Skeletal muscle satellite cell (primary cell): ENCODE measurements around the gene GPS2.

Experiments
- H3K27me3 ChIP-seq: 2 replicates; pipeline ENCODE4 v1.7.0; 2013; ENCODE audit warnings: low read length; ENCODE audit not compliant: control insufficient read depth, insufficient read depth
- H3K36me3 ChIP-seq: 2 replicates; pipeline ENCODE4 v1.7.0; 2013; ENCODE audit warnings: mild to moderate bottlenecking, control low read depth, low read length; ENCODE audit not compliant: insufficient read depth
- H3K4me1 ChIP-seq: 2 replicates; pipeline ENCODE4 v1.7.0; 2013; ENCODE audit warnings: low read length; ENCODE audit not compliant: control insufficient read depth, insufficient read depth
- H3K4me2 ChIP-seq: 2 replicates; pipeline ENCODE4 v1.7.0; 2013; ENCODE audit warnings: mild to moderate bottlenecking, low read length
- H3K4me3 ChIP-seq: 2 replicates; pipeline ENCODE4 v1.7.0; 2013; ENCODE audit warnings: low read length
- H3K9ac ChIP-seq: 2 replicates; pipeline ENCODE4 v1.7.0; 2013; ENCODE audit warnings: mild to moderate bottlenecking, low read depth, low read length, moderate library complexity
- H3K9me3 ChIP-seq: replicated peaks from 2 replicates; pipeline ENCODE4 v1.7.0; 2013; ENCODE audit warnings: mild to moderate bottlenecking, control low read depth, low read length

The GPS2 gene

DNA sequence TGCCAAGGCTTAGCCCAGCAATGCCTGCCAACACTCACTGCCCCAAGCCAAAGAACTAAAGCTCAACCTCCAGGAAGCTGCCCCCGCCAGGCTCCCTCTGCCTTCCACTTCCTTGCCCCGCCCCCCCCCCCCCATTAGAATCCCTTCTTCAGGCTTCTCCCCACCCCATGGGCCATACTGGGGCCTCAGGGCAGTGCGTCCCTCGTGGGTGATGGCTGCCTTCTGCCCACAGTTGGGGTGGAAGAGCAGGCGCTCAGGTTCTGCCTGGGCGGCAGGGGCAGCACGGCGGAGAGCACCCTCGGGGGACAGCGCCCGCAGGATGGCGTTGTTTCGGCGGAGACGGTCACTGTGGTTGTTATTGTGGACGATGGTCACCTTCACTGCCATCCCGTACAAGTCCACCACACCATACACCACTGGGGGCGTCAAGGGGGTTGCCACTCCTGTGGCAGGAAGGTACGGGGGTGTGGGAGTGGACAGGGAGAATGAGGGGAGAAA is 9.9 kb upstream of the GPS2 start:
- Histone ChIP-seq H3K9ac (no peak overlapping the region), H3K27me3 (no peaks in the 10 kb centered on the region), H3K9me3 (no peaks in the 10 kb centered on the region), H3K36me3 (peaks cover 52% of the 10 kb centered on the region), H3K4me2 (no peak overlapping the region), H3K4me1 (peaks cover 10% of the 10 kb centered on the region), H3K4me3 (no peak overlapping the region)

DNA sequence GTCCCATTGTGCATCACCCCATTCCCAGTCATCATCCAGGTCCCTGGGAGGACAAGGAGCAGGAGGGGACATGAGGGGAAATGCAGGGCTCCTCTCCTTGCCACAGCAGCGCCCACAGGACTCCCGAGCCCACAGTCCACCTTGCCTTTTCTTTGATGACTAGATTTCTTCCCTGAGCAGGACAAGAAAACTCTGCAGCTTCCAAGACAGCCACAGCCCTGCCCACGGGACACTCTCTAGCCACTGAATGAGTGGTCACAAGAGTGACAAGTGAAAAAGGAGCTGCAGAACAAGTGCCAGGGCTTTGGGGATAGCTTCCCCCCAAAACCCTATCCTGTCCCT is 9.2 kb upstream of the GPS2 start:
- no peaks in the 10 kb centered on the region for H3K27me3 ChIP-seq
- H3K9ac ChIP-seq, result no peak overlapping the region

GRCh38 chr17:7323731-7324437 is 8.7 kb upstream of the GPS2 start:
- H3K9ac ChIP-seq, result no peak overlapping the region
- peaks cover 56% of the 10 kb centered on the region for H3K36me3 ChIP-seq
- no peaks in the 10 kb centered on the region for H3K9me3 ChIP-seq
- no peak overlapping the region for H3K4me3 ChIP-seq
- H3K4me1 ChIP-seq, result peaks cover 10% of the 10 kb centered on the region
- no peak overlapping the region for H3K4me2 ChIP-seq
- no peaks in the 10 kb centered on the region for H3K27me3 ChIP-seq

More for the DNA sequence above, 9.2 kb upstream of the GPS2 start:
- no peak overlapping the region for H3K4me3 ChIP-seq
- peaks cover 10% of the 10 kb centered on the region for H3K4me1 ChIP-seq
- H3K4me2 ChIP-seq, result no peak overlapping the region
- peaks cover 52% of the 10 kb centered on the region for H3K36me3 ChIP-seq
- no peaks in the 10 kb centered on the region for H3K9me3 ChIP-seq

DNA sequence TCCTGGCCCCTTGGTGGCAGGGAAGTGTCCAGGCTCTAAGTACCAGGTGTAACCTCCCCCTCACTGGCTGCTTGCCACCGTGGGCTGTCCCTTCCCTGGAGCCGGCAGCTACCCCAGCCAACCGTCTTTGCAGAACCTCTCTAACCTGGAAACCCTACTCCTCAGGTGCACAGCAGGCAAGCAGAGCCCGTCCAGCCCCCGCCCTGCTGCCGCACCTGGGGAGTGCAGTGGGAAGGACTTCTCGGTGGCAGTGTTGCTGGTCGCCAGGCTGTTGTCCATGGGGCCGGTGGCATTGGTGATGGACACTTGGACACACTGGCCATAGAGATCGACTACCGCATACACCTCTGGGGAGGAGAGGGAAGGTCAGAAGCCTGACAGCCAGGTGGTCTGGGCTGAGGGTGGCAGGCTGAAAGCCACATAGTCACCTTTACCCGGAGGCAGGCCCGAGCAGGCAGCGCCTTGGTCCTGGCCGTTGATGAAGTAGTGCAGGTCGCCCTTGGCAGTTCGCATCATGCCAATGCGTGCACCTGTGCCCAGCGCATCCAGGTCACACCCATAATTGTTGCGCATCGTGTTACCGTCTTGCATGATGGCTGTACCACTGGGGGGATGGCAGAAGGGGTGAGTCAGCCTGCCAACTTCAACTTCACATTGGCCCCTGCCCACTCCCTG is 7.5 kb upstream of the GPS2 start:
- H3K36me3 ChIP-seq, result peaks cover 65% of the 10 kb centered on the region
- no peaks in the 10 kb centered on the region for H3K27me3 ChIP-seq
- no peak overlapping the region for H3K9ac ChIP-seq

GRCh38 chr17:7321466-7321865 is 6.3 kb upstream of the GPS2 start:
- Histone ChIP-seq H3K4me1 (no peaks in the 10 kb centered on the region), H3K4me2 (no peak overlapping the region), H3K9ac (no peak overlapping the region), H3K4me3 (no peak overlapping the region), H3K9me3 (no peaks in the 10 kb centered on the region), H3K27me3 (no peaks in the 10 kb centered on the region), H3K36me3 (peaks cover 68% of the 10 kb centered on the region)

More for the DNA sequence above, 7.5 kb upstream of the GPS2 start:
- no peak overlapping the region for H3K4me3 ChIP-seq
- no peaks in the 10 kb centered on the region for H3K9me3 ChIP-seq
- no peak overlapping the region for H3K4me2 ChIP-seq
- H3K4me1 ChIP-seq, result peaks cover under 1% of the 10 kb centered on the region

GRCh38 chr17:7318121-7318860 is 3.1 kb upstream of the GPS2 start:
- Histone ChIP-seq H3K9me3 (no peaks in the 10 kb centered on the region), H3K4me3 (no peak overlapping the region), H3K27me3 (no peaks in the 10 kb centered on the region), H3K4me1 (peaks cover 20% of the 10 kb centered on the region), H3K4me2 (no peak overlapping the region), H3K36me3 (peaks cover 55% of the 10 kb centered on the region), H3K9ac (no peak overlapping the region)

DNA sequence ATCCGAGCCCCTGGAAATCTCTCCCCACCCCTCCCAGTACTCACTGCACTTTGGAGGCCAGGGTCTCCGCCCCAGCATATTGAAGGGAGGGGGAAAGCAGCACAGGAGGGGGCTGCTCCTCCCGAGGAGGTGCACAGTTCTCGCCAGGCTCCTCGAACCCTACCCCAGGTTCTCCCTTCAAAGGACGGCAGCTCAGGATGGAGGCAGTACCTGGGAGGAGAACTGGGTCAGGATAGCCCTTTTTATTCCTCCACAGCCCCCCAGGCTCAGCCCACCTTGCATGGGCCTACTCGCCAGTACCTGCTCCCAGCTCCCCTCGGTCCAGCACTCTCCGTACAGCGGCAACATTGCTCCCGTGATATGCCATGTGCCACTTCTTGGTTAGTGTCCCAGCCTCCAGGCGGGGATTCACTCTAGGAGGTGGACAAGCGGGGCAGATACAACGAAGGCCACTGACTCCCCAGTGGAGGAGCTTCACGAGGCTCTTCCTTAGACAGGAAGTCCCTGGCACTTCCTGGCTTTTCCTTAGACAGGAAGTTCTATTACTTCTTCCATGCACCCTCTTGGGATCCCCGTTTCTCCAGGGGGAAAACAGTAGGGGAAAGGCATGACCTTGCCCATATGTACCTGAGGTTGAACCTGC is 2.1 kb upstream of the GPS2 start:
- Histone ChIP-seq H3K27me3 (no peaks in the 10 kb centered on the region), H3K36me3 (peaks cover 55% of the 10 kb centered on the region), H3K4me1 (peaks cover 26% of the 10 kb centered on the region), H3K9me3 (no peaks in the 10 kb centered on the region), H3K4me2 (no peak overlapping the region), H3K4me3 (no peak overlapping the region), H3K9ac (no peak overlapping the region)

GRCh38 chr17:7315570-7316235 is 543 bp upstream of the GPS2 start:
- peak overlapping the region; percentile 87 for H3K4me2 ChIP-seq
- H3K36me3 ChIP-seq, result peaks cover 60% of the 10 kb centered on the region
- H3K9ac ChIP-seq, result peak overlapping the region; percentile 92
- H3K9me3 ChIP-seq, result no peaks in the 10 kb centered on the region
- peak overlapping the region; percentile 79 for H3K4me3 ChIP-seq
- H3K4me1 ChIP-seq, result peaks cover 28% of the 10 kb centered on the region
- no peaks in the 10 kb centered on the region for H3K27me3 ChIP-seq

DNA sequence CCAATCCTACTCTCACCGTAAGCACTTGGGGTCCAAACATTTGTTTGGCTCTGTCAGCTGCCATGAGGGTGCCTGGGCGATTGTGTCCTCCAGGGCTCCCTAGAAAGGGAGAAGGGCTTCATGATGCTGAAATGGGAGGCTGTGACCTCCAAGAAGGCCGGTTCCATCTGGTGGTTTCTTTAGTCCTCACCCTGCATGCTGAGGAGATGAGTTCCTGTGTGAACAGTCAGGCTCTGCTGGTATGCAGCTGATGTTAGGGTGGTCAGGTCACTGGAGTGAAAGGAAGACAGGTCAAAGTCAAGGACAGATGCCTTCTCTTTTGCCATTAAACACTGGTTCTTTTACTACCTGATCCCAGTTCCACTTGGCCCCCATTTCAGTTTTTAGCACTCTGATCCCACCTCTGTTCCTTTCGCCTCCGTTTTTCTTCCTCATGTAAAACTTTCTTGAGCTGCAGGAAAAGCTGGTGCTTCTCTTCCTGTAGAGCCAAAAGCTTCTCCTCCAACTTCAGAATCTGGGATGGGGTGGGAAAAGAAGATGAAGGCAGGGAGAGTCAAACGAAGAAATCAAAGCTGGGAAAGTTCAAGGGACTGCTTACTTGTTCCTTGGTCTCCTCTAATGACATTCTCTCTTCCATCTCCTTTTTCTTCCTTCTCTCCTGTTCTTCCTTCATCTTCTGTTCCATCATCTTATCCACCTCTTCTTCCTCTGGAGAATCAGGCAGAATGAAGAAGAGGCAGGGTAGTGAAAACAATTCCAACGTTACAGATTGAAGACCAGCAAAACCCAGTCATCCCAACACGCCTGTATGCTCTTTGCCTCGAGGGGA is 1.1 kb downstream of the GPS2 start:
- Histone ChIP-seq H3K36me3 (peaks cover 68% of the 10 kb centered on the region), H3K9me3 (no peaks in the 10 kb centered on the region), H3K4me1 (peaks cover 44% of the 10 kb centered on the region), H3K4me2 (peak overlapping the region; percentile 87), H3K4me3 (peak overlapping the region; percentile 79), H3K27me3 (no peaks in the 10 kb centered on the region), H3K9ac (peak overlapping the region; percentile 92)

GRCh38 chr17:7313088-7313889 is 1.9 kb downstream of the GPS2 start:
- Histone ChIP-seq H3K4me2 (peak overlapping the region; percentile 87), H3K4me3 (peak overlapping the region; percentile 79), H3K9me3 (no peaks in the 10 kb centered on the region), H3K27me3 (no peaks in the 10 kb centered on the region), H3K36me3 (peaks cover 60% of the 10 kb centered on the region), H3K4me1 (peaks cover 44% of the 10 kb centered on the region), H3K9ac (no peak overlapping the region)
